H9 (cell line): Measurements from ENCODE around the gene NPLOC4. TPM values are rescaled to one million over a fixed set of nuclear protein-coding genes. Genes with fewer than 3 reads are reported as not detected.
A peak's percentile ranks its signal among the peaks of the same experiment; 100 is the strongest.

Experiments used
- DNase-seq: peaks from one replicate; pipeline ENCODE4 v3.0.0-alpha.2; 2017
- H2AFZ ChIP-seq: one replicate; pipeline ENCODE4 v1.6.1; 2013; ENCODE audit warnings: mild to moderate bottlenecking, low read length, control low read depth, moderate library complexity
- H2AK5ac ChIP-seq: 2 replicates; pipeline ENCODE4 v1.6.1; 2013; ENCODE audit warnings: low read length, control low read depth, mixed read lengths; ENCODE audit not compliant: insufficient read length
- H2BK120ac ChIP-seq: one replicate; pipeline ENCODE4 v1.6.1; 2013; ENCODE audit warnings: low read depth, mild to moderate bottlenecking, low read length, control low read depth, inconsistent platforms; ENCODE audit not compliant: poor library complexity, severe bottlenecking
- H2BK12ac ChIP-seq: 2 replicates; pipeline ENCODE4 v1.6.1; 2013; ENCODE audit warnings: low read length, control low read depth, mixed read lengths, low read depth; ENCODE audit not compliant: insufficient read length
- H2BK15ac ChIP-seq: 2 replicates; pipeline ENCODE4 v1.6.1; 2013; ENCODE audit warnings: low read depth, low read length, control low read depth
- H2BK20ac ChIP-seq: one replicate; pipeline ENCODE4 v1.6.1; 2013; ENCODE audit warnings: low read depth, mild to moderate bottlenecking, low read length, control low read depth, inconsistent platforms; ENCODE audit not compliant: poor library complexity, severe bottlenecking
- H2BK5ac ChIP-seq: 2 replicates; pipeline ENCODE4 v1.6.1; 2013; ENCODE audit warnings: low read length, control low read depth, mixed read lengths; ENCODE audit not compliant: insufficient read length
- H3K14ac ChIP-seq: 2 replicates; pipeline ENCODE4 v1.6.1; 2013; ENCODE audit warnings: low read length, control low read depth; ENCODE audit not compliant: insufficient read depth
- H3K18ac ChIP-seq: 2 replicates; pipeline ENCODE4 v1.6.1; 2013; ENCODE audit warnings: low read depth, mild to moderate bottlenecking, mixed read lengths, low read length, control low read depth; ENCODE audit not compliant: insufficient read length
- H3K23ac ChIP-seq: 2 replicates; pipeline ENCODE4 v1.6.1; 2013; ENCODE audit warnings: low read length, control low read depth, mixed read lengths, low read depth; ENCODE audit not compliant: insufficient read length
- H3K23me2 ChIP-seq: 2 replicates; pipeline ENCODE4 v1.6.1; 2013; ENCODE audit warnings: low read depth, mild to moderate bottlenecking, mixed read lengths, low read length, control low read depth; ENCODE audit not compliant: insufficient read length, poor library complexity, severe bottlenecking
- H3K27ac ChIP-seq: 2 replicates; pipeline ENCODE4 v1.5.1; 2013; ENCODE audit warnings: low read length, control low read depth, mixed read lengths, low read depth; ENCODE audit not compliant: insufficient read length
- H3K27me3 ChIP-seq: 2 replicates; pipeline ENCODE4 v1.6.1; 2013; ENCODE audit warnings: low read length, control low read depth, inconsistent platforms; ENCODE audit not compliant: insufficient read depth
- H3K4ac ChIP-seq: 2 replicates; pipeline ENCODE4 v1.6.1; 2013; ENCODE audit warnings: low read depth, mild to moderate bottlenecking, control low read depth, inconsistent platforms, low read length, moderate library complexity
- H3K4me1 ChIP-seq: 2 replicates; pipeline ENCODE4 v1.6.1; 2013; ENCODE audit warnings: low read length, control low read depth, inconsistent platforms; ENCODE audit not compliant: insufficient read depth
- H3K4me2 ChIP-seq: 2 replicates; pipeline ENCODE4 v1.6.1; 2013; ENCODE audit warnings: low read length, control low read depth, mixed read lengths; ENCODE audit not compliant: insufficient read length, insufficient read depth
- H3K56ac ChIP-seq: 2 replicates; pipeline ENCODE4 v1.6.1; 2013; ENCODE audit warnings: low read depth, mild to moderate bottlenecking, mixed read lengths, low read length, control low read depth; ENCODE audit not compliant: insufficient read length
- H3K79me1 ChIP-seq: 2 replicates; pipeline ENCODE4 v1.6.1; 2013; ENCODE audit warnings: low read depth, mild to moderate bottlenecking, moderate library complexity, low read length, control low read depth, inconsistent platforms; ENCODE audit not compliant: insufficient read depth, poor library complexity, severe bottlenecking
- H3K79me2 ChIP-seq: 2 replicates; pipeline ENCODE4 v1.6.1; 2013; ENCODE audit warnings: low read length, control low read depth, inconsistent platforms; ENCODE audit not compliant: insufficient read depth
- H3K9ac ChIP-seq: 2 replicates; pipeline ENCODE4 v1.6.1; 2013; ENCODE audit warnings: low read length, control low read depth, mixed read lengths; ENCODE audit not compliant: insufficient read length; ENCODE audit errors: extremely low read depth
- H3K9me3 ChIP-seq: one replicate; pipeline ENCODE4 v1.6.1; 2013; ENCODE audit warnings: low read depth, low read length, inconsistent platforms; ENCODE audit not compliant: control insufficient read depth
- H3T11ph ChIP-seq: one replicate; pipeline ENCODE4 v1.6.1; 2013; ENCODE audit warnings: mild to moderate bottlenecking, low read length, control low read depth, inconsistent platforms
- H4K20me1 ChIP-seq: one replicate; pipeline ENCODE4 v1.6.1; 2013; ENCODE audit not compliant: control insufficient read depth, insufficient read length, insufficient read depth
- H4K5ac ChIP-seq: 2 replicates; pipeline ENCODE4 v1.6.1; 2013; ENCODE audit warnings: low read depth, mild to moderate bottlenecking, mixed read lengths, low read length, control low read depth; ENCODE audit not compliant: insufficient read length
- H4K8ac ChIP-seq: replicated peaks from 2 replicates; pipeline ENCODE4 v1.6.1; 2013; ENCODE audit warnings: low read length, control low read depth, mixed read lengths, low read depth; ENCODE audit not compliant: insufficient read length
- H4K91ac ChIP-seq: 2 replicates; pipeline ENCODE4 v1.6.1; 2013; ENCODE audit warnings: low read depth, mild to moderate bottlenecking, moderate library complexity, mixed read lengths, low read length, control low read depth; ENCODE audit not compliant: insufficient read length
- H3K27ac Mint-ChIP-seq, 3 experiments: 2 replicates in 2 of 3; 3 replicates in 1 of 3; pipeline ENCODE4 v1.8.0; 2020 to 2021; ENCODE audit warnings: mixed read lengths in 3 of 3, mild to moderate bottlenecking in 1 of 3, moderate library complexity in 1 of 3
- H3K27me3 Mint-ChIP-seq: 2 replicates; pipeline ENCODE4 v1.8.0; 2021; ENCODE audit warnings: low read depth, mild to moderate bottlenecking, moderate library complexity, mixed read lengths
- H3K36me3 Mint-ChIP-seq, 3 experiments: 2 replicates in 2 of 3; 3 replicates in 1 of 3; pipeline ENCODE4 v1.8.0; 2020 to 2021; ENCODE audit warnings: low read depth in 3 of 3, mixed read lengths in 3 of 3; ENCODE audit not compliant: insufficient read depth in 1 of 3
- H3K4me1 Mint-ChIP-seq, 2 experiments: 2 replicates each; pipeline ENCODE4 v1.8.0; 2020; ENCODE audit warnings: mixed read lengths in 2 of 2
- H3K4me3 Mint-ChIP-seq, 2 experiments: 2 replicates in 1 of 2; 3 replicates in 1 of 2; pipeline ENCODE4 v1.8.0; 2020 to 2021; ENCODE audit warnings: mild to moderate bottlenecking in 2 of 2, mixed read lengths in 2 of 2, moderate library complexity in 1 of 2
- H3K9me3 Mint-ChIP-seq, 2 experiments: 2 replicates in 1 of 2; 3 replicates in 1 of 2; pipeline ENCODE4 v1.8.0; 2020; ENCODE audit warnings: mild to moderate bottlenecking in 2 of 2, mixed read lengths in 2 of 2, moderate library complexity in 1 of 2
- WGBS: extraction: QIAGEN DNeasy Blood & Tissue Kit; methylation state at CpG from one replicate; pipeline ENCODE4 v1.1.7; 2013; ENCODE audit warnings: missing lambda C conversion rate, low lambda C conversion rate, mixed read lengths; ENCODE audit not compliant: insufficient read length; ENCODE audit errors: extremely low coverage; 5-methylcytosine and 5-hydroxymethylcytosine counted together
- total RNA-seq: library from RNA; stranded (reverse); gene quantifications from 2 replicates; pipeline ENCODE4 v1.2.1, GENCODE V29; 2021
- TF ChIP-seq, protein P1 (sequence below): fragments of 200-600 bp; sonication (generic); conservative IDR thresholded peaks from 3 replicates; pipeline ENCODE4 v1.8.0; 2021; ENCODE audit warnings: antibody characterized with exemption, mild to moderate bottlenecking

NPLOC4 gene
- total RNA-seq, 1 experiment from 2014 or later: 103 TPM

DNA sequence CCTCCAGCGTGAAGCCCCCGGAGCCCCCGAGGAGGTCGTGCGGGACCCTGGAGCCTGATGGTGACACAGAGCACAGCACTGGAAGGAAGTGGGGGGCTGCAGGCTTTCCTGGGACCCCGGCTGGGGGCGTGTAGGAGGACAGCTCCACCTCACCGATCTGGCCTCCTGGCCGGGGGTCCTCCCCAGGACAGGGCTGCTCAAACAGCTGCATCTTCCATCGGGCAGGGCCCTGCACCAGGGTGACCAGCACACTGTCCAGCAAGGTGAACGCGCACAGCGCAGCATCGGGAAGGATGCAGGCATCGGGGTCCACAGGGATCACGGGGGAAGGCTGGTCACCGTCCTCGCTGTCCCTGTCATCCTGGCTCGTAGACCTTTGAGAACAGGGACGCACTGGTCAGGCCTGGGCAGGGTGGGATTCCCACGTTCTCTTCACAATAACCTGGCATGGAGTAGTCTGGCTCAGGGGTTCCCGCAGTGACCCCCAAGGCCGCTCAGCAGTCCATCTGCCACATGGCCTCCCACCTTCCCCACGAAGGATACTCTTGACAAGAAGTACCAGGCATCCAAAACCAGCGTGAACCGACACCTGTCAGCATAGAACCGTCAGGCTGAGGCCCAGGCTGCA, 86.0 kb downstream of the NPLOC4 start:
- peak overlapping the region; percentile 84 to 90 for H3K4me3 Mint-ChIP-seq
- no peak overlapping the region for H3K9ac ChIP-seq
- H4K5ac ChIP-seq: no peak overlapping the region
- peak overlapping the region in 1 of 3 experiments; percentile 4; a peak in 1 of 7 replicates for H3K27ac Mint-ChIP-seq
- no peaks in the 10 kb centered on the region for H4K20me1 ChIP-seq
- H3K79me1 ChIP-seq: peaks cover 5% of the 10 kb centered on the region
- no peak overlapping the region for H3K27ac ChIP-seq
- H3K18ac ChIP-seq: no peak overlapping the region
- no peak for DNase-seq
- TF ChIP-seq, protein P1, sequence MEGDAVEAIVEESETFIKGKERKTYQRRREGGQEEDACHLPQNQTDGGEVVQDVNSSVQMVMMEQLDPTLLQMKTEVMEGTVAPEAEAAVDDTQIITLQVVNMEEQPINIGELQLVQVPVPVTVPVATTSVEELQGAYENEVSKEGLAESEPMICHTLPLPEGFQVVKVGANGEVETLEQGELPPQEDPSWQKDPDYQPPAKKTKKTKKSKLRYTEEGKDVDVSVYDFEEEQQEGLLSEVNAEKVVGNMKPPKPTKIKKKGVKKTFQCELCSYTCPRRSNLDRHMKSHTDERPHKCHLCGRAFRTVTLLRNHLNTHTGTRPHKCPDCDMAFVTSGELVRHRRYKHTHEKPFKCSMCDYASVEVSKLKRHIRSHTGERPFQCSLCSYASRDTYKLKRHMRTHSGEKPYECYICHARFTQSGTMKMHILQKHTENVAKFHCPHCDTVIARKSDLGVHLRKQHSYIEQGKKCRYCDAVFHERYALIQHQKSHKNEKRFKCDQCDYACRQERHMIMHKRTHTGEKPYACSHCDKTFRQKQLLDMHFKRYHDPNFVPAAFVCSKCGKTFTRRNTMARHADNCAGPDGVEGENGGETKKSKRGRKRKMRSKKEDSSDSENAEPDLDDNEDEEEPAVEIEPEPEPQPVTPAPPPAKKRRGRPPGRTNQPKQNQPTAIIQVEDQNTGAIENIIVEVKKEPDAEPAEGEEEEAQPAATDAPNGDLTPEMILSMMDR: no peak
- peaks cover 2% of the 10 kb centered on the region; the same call in 1 of the 2 replicates for H3K79me2 ChIP-seq
- no peak overlapping the region for H2AK5ac ChIP-seq
- no peaks in the 10 kb centered on the region for H3K27me3 ChIP-seq
- H3K9me3 ChIP-seq: no peaks in the 10 kb centered on the region
- peaks cover 10% of the 10 kb centered on the region for H3K23me2 ChIP-seq
- peaks cover 18 to 50% (median 46%) of the 10 kb centered on the region in 3 experiments; a peak in 6 of 7 replicates for H3K36me3 Mint-ChIP-seq
- H3K4ac ChIP-seq: no peak overlapping the region
- no peak overlapping the region for H2BK120ac ChIP-seq
- WGBS: no CpG with 5 or more reads among the region's 27 CpGs
- no peak overlapping the region for H3K14ac ChIP-seq
- H3T11ph ChIP-seq: no peak overlapping the region
- no peak overlapping the region for H3K23ac ChIP-seq
- no peak overlapping the region for H4K91ac ChIP-seq
- H3K9me3 Mint-ChIP-seq: no peaks in the 10 kb centered on the region; a peak in 1 of 5 replicates
- H4K8ac ChIP-seq: no peak overlapping the region
- H3K4me1 Mint-ChIP-seq: peaks cover 16% of the 10 kb centered on the region in 2 experiments
- no peak overlapping the region for H2AFZ ChIP-seq
- H3K4me2 ChIP-seq: peak overlapping the region; percentile 39
- H2BK12ac ChIP-seq: no peak overlapping the region
- H2BK20ac ChIP-seq: no peak overlapping the region
- H3K56ac ChIP-seq: no peak overlapping the region
- no peaks in the 10 kb centered on the region for H3K27me3 Mint-ChIP-seq
- peaks cover 3% of the 10 kb centered on the region; the same call in 1 of the 2 replicates for H3K4me1 ChIP-seq
- no peak overlapping the region for H2BK15ac ChIP-seq
- no peak overlapping the region for H2BK5ac ChIP-seq
